HG03159 (cell line): ENCODE measurements around the gene CLEC12A.
"Not testable (repeated sequence)": the region's sequence is repeated elsewhere in the genome, so short reads cannot be mapped to it uniquely, and the experiment has no call there.

Experiments
- ATAC-seq: cut with Tn5 transposase; IDR thresholded peaks from one replicate; pipeline ENCODE4 v1.9.1; 2021; ENCODE audit warnings: mild to moderate bottlenecking, moderate library complexity; ENCODE audit not compliant: unreplicated experiment

Gene CLEC12A

DNA sequence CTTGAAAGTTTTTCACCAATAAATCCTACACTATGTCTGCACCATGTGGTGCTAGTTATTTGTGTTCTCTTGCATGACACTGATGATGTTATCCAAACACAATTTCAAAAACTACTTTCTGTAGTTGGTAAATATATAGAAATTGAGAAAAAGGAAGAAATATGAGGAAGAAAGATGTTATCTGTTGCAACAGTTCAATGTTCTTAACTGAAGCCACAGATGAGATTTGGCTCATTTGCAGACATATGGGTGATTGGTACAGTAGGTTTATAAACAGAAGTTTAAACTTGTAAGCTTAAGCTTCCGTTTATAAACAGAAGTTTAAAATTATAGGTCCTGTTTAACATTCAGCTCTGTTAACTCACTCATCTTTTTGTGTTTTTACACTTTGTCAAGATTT lies at the start of gene CLEC12A:
Gene CLEC12A (plus strand): TSS at position 229 of the 400 bp plus-strand sequence. CDS start 188 bp downstream, outside the sequence.
- no peak for ATAC-seq

DNA sequence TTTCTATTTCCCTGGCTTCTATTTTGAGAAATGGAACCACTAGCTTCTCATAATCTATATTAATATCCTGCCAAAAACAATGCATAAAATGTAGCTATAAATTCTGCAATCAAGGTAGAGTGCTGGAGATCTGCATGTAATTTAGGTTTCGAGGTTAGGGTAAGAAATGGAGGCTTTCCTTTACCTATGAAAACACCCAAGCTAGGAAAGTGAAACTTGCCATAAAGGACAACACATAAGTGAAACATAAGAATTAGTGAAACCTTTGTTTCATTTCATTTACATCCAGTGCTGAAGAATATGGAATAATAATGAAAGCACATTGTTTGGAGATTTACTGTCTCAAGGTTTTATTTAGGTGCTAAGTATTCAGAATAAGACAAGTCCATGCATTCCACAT lies 48.8 kb upstream of the CLEC12A start:
- no peak for ATAC-seq

DNA sequence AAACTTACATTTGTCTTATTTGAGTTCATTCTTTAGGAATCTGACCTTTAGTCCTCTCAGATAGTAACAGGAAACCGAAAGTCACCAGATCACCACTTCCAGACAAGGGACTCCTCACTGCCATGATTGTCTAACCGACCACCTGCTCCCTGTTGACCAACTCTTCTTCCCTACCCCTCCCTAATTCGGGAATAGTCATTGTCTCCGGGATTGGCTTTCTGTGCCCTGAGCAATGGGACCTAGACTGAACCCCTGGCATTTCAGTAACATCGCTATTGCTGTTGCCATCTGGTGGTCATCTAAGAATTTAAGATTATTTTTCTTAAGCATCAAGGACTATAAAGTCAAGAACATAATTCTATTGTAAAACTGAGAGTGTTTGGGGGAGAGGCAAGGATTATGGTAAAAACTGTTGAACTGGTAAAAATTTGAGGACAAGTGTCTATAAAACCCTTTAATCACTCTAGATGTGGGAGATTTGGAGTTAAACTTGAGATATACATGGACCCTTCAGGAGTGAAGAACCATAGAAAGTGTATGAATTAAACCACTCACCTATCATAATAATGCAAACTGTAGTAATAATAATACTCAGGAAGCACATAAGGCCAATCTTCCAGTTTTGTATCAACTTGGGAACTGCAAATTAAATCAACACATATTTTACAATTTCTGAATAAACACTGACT lies 45.4 kb upstream of the CLEC12A start:
- ATAC-seq: no peak

DNA sequence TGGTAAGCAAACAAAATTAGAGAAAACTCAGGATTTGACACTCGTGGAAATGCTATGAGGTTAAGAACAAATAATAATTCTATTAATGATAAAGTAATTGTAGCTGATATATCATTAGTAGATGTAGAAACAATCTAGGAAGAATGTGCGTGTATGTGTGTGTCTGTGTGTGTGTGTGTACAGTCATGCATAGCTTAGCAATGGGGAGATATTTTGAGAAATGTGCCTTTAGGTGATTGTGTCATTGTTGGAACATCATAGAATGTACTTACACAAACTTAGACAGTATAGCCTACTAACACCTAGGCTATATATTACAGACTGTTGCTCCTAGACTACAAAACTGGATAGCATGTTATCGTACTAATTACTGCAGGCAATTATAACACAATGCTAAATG lies 44.3 kb upstream of the CLEC12A start:
- no peak for ATAC-seq

DNA sequence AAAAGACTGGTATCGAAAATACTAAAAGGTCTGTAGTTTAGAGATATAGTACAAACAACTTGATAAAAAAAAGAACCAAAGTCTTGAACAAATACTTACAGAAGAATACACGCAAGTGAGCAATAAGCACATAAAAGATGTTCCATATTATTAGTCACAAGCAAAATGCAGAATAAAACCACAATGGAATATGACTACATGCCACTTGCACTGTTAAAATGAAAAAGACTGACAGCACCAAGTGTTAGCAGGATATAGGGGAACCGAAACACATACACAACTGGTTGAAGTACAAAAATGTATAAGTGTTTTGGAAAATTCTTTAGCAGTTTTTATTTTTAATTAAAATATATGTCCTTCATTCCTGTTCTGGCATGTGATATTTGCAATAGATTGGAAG lies 42.6 kb upstream of the CLEC12A start:
- no peak for ATAC-seq

DNA sequence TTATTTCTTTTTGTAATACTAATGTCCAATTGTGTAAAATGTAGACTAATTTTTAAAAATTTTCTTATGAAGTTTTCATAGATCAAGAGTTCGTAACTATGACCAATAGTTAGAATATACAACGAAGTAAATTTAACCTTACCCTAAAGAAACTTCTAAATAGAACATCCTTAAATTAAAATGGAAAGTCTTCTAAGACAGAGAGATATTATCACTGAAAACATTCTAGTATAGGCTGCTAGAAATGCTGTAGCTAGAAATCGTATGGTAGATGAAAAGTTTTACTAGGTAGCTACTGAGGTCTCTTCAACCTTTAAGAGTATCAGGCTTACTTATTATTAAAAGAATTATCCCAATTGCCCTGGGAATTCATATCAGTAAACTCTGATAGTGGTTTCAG lies 40.0 kb upstream of the CLEC12A start:
- no peak for ATAC-seq

DNA sequence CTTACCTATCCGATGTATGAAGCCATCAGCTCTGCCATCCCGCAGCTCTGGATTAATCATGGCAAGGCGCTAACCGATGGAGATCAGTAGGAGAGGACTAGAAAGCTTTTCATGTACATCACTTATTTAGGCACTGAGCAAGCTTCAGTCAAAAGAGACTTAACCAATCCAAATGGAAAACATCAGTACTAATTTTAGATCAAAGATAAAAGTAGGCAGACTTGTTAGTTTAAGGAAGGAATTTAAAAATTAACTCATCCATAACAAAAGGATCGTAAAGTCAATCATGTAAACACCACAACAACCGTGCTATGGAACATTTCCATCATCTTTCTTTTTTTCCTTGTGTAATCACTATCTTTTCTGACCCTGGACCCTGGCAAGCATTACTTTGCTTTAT lies 38.9 kb upstream of the CLEC12A start, which contains the start of gene CLEC2A:
Gene CLEC2A (minus strand): TSS at position 101 of the 400 bp plus-strand sequence. CDS start 41 bp downstream, at position 60.
- no peak for ATAC-seq

DNA sequence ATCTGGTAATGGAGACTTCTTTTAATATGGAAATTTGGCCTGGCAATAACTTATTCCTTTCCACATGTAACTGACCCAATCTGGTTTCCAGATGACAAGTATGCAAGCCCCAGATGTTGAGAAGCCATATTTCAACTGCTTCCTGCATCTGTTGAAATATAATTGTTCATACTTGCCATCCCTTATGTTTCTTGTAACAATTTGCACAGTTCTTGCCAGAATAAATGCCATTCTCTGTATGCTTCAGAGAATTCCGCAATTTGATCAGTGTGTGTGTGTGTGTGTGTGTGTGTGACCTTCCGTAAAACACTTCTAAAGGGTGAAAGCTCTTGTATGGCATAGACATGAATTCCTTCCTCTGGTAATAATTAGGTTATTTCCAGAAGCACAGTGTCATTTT lies 37.3 kb upstream of the CLEC12A start:
- no peak for ATAC-seq

DNA sequence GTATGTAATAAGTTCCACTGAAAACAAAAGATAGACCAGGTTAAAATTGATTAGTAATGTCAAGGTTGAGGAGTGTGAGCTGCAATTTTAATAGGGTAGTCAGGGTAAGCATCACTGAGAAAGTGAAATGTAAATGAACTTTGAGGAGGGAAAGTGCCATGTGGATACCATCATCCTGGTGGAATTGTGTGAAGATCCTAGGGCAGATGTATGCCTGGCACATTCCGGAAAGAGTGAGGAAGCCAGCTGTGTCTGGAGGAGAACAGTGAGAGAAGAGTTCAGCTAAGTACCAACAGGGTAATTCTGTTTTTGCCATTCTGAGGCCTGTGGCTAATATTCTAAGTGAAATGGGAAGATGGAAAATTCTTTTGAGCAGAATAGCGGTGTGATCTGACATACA lies 36.2 kb upstream of the CLEC12A start:
- ATAC-seq: no peak

DNA sequence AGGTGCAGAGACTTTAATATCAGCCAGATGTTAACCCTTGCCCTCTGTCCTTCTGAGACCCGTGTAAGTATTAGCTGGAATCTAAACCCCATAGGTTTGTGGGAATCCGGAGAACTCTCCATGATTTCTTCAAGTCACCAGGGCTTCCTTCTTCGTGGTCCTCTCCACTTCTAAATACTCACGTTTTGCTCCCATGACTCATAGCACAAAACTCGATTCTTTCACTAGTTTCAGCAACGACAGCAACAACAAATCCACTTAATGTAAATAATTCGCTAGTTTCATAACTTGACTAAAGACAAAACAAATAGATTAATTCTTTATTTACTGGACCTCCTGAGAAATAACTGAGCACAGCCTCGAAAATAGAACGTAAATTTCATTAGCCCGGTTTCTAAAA lies 34.6 kb upstream of the CLEC12A start:
- ATAC-seq: no peak

DNA sequence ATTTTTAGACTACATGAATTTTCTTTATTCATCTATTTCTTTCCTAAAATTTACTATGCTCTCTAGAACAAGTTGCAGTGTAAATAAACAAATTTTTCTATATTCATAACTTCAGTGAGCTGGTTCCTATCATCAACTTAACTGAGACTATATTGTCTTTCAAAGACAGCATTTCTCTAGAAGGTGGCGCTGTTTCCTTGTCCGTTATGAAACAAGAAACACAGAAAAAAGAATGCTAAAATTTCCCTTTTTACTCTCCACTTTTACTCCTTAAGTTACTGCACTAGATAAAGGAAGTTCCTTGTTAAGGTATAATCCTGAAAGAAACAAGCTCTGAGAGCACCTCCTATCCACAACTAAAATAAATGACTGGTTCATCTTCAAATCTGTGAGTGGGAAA lies 30.8 kb upstream of the CLEC12A start:
- no peak for ATAC-seq

DNA sequence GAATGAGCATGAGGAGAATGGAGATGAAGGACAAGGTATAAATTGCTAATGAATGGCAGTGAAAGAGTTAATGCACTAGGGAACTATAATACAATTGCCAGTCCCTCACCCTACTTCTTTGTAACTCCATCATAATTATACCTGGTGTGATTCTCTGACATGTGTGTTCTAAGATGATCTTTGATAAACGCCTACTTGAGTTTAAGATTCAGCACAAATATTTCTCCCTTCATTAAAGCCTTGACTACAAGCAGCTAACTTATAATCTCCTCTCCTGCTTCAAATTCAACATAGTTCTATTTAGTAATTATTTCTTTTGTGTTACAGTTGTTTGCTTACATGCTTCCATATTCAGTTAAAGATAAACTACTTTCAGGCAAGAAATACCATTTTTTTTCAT lies 29.4 kb upstream of the CLEC12A start:
- no peak for ATAC-seq

DNA sequence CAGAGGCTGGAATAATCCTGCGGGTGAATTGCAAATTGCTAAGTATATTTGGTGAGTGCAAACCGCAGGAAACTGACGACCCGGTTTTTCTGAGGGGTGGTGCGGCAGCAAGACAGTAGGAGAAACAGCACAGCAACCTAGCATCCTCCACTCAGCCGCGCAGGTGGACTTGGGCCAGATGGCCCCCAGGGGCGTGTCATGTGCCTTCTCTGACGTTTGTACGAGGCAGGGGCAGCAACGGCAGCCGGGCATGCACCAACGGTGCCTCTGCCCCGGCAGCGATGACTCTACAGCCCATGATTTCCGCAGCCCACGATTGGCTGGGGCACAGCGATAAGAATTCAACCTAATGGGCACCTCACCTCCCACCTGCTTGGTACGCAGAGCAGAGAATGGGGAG lies 28.0 kb upstream of the CLEC12A start:
- ATAC-seq: no peak

DNA sequence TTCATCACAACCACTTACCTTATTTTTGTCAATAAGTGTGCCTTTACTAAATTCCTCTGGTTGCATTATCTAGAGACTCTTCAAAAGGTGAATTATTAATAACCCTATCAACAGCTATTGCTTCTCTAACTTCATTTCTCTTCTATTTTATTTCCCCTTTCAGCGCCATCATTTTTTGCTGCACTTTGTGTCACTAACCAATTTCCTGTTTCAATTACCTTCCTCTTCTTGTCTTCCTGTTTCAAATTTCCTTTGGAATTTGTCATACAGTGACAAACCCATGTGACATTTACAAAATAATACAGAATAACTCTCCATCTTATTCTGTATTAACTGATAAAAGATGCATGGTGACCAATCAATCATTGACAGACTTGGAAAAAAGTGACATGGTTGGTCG lies 26.8 kb upstream of the CLEC12A start:
- ATAC-seq: no peak

DNA sequence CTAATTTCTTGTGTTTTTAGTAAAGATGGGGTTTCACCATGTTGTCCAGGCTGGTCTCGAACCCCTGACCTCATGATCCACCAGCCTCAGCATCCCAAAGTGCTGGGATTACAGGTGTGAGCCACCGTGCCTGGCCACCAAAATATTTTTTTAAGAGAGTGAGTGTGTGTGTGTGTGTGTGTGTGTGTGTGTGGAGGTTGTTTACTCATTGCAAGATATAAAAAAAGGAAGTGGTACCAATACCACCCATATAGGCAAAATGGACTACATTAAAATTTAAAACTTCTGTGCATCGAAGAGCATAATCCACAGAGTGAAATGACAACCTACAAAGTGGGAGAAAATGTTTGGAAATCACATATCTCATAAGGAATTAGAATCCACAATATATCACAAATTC lies 23.5 kb upstream of the CLEC12A start:
- no peak for ATAC-seq

DNA sequence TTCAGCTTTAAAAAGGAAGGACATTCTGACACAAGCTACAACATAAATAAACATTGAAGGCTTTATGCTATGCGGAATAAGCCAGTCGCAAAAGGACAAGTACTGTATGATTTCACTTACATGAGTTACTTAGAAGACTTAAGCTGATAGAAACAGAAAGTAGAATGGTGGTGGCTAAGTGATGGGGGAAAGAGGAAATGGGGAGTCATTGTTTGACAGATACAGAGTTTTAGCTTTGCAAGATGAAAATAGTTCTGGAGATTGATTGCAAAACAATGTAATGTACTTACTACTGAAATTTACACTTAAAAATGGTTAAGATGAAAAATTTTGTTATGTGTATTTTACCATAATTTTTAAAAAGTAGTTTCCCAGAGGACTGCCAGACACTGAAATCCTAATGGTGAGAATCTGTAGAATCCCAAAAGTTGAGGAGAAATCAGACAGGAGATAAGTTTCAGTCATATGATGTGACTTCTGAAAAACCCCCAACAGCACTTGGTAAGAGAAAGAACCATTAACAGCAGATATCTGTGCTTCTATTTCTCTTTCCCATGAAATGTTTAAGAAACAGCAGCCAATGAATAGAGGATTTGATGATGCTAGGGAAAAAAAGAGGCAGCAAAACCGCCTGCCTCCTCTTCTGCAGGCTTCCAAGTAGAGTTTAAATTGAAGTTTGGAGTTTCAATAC lies 22.5 kb upstream of the CLEC12A start:
- ATAC-seq: peak; percentile 89

DNA sequence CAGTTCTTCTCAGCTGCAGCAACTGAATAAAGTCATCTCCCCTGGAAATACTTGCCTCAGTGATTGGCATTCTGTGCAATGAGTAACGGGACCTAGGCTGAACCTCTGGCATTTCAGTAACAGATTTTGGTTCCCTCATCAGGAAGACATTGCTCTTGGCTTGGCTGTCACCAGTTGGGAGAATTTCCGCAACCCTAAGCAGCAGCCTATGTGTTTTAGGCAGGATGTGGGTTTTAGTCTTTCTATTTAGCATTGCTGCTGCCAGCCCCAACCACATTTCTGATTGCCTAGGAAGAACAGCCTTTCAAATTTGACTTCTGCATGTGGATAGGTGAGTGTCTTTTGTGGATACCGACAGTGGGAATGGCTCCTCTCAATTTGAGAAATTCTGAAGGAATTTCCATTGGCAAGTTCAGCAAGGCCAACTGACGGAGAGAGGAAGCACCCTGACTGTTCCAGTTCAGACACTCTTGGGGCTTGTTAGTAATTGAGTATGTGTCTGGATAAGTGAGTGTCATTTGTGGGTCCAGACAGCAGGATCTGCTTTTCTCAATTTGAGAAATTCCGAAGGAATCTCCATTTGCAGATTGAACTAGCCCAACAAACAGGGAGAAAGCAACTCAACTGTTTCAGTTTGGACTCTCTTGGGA lies 20.1 kb upstream of the CLEC12A start:
- no peak for ATAC-seq

DNA sequence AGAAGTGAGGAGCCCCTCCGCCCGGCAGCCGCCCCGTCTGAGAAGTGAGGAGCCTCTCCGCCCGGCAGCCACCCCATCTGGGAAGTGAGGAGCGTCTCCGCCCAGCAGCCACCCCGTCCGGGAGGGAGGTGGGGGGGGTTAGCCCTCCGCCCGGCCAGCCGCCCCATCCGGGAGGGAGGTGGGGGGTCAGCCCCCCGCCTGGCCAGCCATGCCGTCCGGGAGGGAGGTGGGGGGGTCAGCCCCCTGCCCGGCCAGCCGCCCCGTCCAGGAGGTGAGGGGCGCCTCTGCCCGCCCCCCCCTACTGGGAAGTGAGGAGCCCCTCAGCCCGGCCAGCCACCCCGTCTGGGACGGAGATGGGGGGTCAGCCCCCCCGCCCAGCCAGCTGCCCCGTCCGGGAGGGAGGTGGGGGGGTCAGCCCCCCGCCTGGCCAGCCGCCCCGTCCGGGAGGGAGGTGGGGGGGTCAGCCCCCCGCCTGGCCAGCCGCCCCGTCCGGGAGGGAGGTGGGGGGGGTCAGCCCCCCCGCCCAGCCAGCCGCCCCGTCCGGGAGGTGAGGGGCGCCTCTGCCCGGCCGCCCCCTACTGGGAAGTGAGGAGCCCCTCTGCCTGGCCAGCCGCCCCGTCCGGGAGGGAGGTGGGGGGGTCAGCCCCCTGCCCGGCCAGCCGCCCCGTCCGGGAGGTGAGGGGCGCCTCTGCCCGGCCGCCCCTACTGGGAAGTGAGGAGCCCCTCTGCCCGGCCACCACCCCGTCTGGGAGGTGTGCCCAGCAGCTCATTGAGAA lies 18.1 kb upstream of the CLEC12A start:
- ATAC-seq: not testable (repeated sequence)

DNA sequence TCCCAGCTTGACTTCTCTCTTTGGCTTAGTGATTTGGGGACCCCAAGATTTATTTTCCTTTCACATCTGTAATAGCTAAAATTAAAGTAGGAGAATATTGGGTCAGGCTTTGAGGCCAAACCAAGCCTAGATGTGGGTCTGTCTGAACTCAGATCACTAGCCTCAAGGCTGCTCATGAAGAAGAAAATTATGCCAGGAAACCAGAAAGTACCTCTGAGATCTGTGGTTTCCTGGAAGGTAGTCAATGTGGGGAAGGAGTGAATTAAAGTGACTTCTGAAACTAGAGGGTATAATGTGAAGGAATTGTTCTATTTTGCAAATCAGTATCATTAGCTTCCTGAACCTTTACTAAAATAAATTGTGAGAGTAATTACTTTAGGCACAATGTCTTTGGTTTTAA lies 13.4 kb upstream of the CLEC12A start:
- no peak for ATAC-seq

DNA sequence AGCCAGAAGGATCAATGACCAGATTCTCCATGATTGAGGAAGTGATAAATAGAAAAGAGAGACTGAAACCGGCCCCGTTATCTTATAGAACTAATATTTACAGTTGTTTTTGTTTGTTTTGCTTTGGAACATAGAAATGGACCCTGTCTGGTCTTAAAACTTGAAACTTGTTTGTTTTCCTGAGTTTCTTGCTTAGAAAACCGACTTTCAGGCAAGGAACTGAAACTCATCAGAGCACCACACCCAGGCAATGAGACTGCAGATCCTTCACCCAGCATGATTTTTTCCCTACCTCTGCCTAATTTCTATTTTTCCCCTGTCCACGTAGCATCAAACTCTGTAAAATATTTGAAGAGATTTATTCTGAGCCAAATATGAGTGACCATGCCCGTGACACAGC lies 10.6 kb upstream of the CLEC12A start:
- ATAC-seq: peak; percentile 15

DNA sequence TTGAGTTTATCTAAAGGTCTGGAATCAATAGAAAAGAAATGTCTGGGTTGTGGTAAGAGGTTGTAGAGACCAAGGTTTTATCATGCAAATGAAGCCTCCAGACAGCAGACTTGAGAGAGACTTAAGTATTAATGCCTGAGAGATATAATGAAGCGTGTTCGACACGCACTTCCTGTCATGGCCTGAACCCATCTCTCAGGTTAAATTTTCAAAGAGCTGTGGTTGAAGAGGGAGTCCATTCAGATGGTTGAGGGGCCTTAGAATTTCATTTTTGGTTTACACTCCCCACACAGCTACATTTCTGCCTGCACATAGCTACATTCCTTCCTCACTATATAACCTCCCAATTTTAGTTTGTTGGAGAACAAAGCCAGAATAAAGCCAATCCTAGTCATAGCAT lies 10.1 kb upstream of the CLEC12A start:
- ATAC-seq: peak; percentile 73
